ENCODE data around the gene BTBD19.

BTBD19 gene

GRCh38 chr1:44776730-44777068 is 31.6 kb upstream of the BTBD19 start:
- in situ Hi-C loops (cut with HindIII; ENCODE audit: low sequenced_read_pairs): no loop called here
- H3K4me3 ChIP-seq (ENCODE audit: low read depth, low read length): peak overlapping the region; percentile 86
- TF ChIP-seq CTCF (IDR thresholded peaks at IDR 0.05; ENCODE audit: low read depth, low read length, missing control alignments): no peak
- DNase-seq (ENCODE audit: low read depth): no peak

GRCh38 chr1:44777547-44777946 is 30.8 kb upstream of the BTBD19 start:
- no peak for TF ChIP-seq CTCF (IDR thresholded peaks at IDR 0.05; ENCODE audit: low read depth, low read length, missing control alignments)
- in situ Hi-C loops (cut with HindIII; ENCODE audit: low sequenced_read_pairs): no loop called here
- H3K4me3 ChIP-seq (ENCODE audit: low read depth, low read length): peak overlapping the region; percentile 86
- DNase-seq (ENCODE audit: low read depth): no peak

GRCh38 chr1:44777969-44778635 is 30.2 kb upstream of the BTBD19 start:
- H3K4me3 ChIP-seq (ENCODE audit: low read depth, low read length): peak overlapping the region; percentile 86

GRCh38 chr1:44778705-44779576 is 29.4 kb upstream of the BTBD19 start:
- no peak for DNase-seq (ENCODE audit: low read depth)
- no peak overlapping the region for H3K4me3 ChIP-seq (ENCODE audit: low read depth, low read length)
- TF ChIP-seq CTCF (IDR thresholded peaks at IDR 0.05; ENCODE audit: low read depth, low read length, missing control alignments): no peak
- in situ Hi-C loops (cut with HindIII; ENCODE audit: low sequenced_read_pairs): no loop called here

More at GRCh38 chr1:44777969-44778635, 30.2 kb upstream of the BTBD19 start:
- no peak for DNase-seq (ENCODE audit: low read depth)
- TF ChIP-seq CTCF (IDR thresholded peaks at IDR 0.05; ENCODE audit: low read depth, low read length, missing control alignments): no peak
- in situ Hi-C loops (cut with HindIII; ENCODE audit: low sequenced_read_pairs): no loop called here

- in situ Hi-C loops (cut with HindIII; ENCODE audit: low sequenced_read_pairs): no loop called here
- no peak overlapping the region for H3K4me3 ChIP-seq (ENCODE audit: low read depth, low read length)
- TF ChIP-seq CTCF (IDR thresholded peaks at IDR 0.05; ENCODE audit: low read depth, low read length, missing control alignments): no peak
- DNase-seq (ENCODE audit: low read depth): no peak
These were observed 27.7 kb upstream of the BTBD19 start for GRCh38 chr1:44780583-44781121.

GRCh38 chr1:44783697-44784093 is 24.6 kb upstream of the BTBD19 start:
- TF ChIP-seq CTCF (IDR thresholded peaks at IDR 0.05; ENCODE audit: low read depth, low read length, missing control alignments): no peak
- no peak for DNase-seq (ENCODE audit: low read depth)
- peak overlapping the region; percentile 18 for H3K4me3 ChIP-seq (ENCODE audit: low read depth, low read length)
- in situ Hi-C loops (cut with HindIII; ENCODE audit: low sequenced_read_pairs): no loop called here
